Activated naive CD8-positive, alpha-beta T cell treated with anti-CD3 and anti-CD28 coated beads, Interleukin-2, amount 50 U/mL, for 24 hours (primary cell): ENCODE results near the gene CLCF1.
"Not testable (repeated sequence)": the region's sequence is repeated elsewhere in the genome, so short reads cannot be mapped to it uniquely, and the experiment has no call there.

ENCODE experiments used
- ATAC-seq: fragments of 150-1000 bp; cut with Tn5 transposase; one replicate; pipeline ENCODE4 v1.10.0; 2021
- DNase-seq: peaks from one replicate; pipeline ENCODE4 v3.0.0; 2021
- H3K27ac Mint-ChIP-seq: one replicate; pipeline ENCODE4 v1.8.0; 2021; ENCODE audit warnings: mild to moderate bottlenecking, mixed read lengths
- H3K27me3 Mint-ChIP-seq: one replicate; pipeline ENCODE4 v1.8.0; 2021; ENCODE audit warnings: mixed read lengths
- H3K36me3 Mint-ChIP-seq: one replicate; pipeline ENCODE4 v1.8.0; 2021; ENCODE audit warnings: low read depth, mixed read lengths
- H3K4me1 Mint-ChIP-seq: one replicate; pipeline ENCODE4 v1.8.0; 2021; ENCODE audit warnings: mixed read lengths
- H3K4me3 Mint-ChIP-seq: one replicate; pipeline ENCODE4 v1.8.0; 2021; ENCODE audit warnings: mild to moderate bottlenecking, moderate library complexity, mixed read lengths
- H3K9me3 Mint-ChIP-seq: one replicate; pipeline ENCODE4 v1.8.0; 2021; ENCODE audit warnings: mixed read lengths

CLCF1 gene

DNA sequence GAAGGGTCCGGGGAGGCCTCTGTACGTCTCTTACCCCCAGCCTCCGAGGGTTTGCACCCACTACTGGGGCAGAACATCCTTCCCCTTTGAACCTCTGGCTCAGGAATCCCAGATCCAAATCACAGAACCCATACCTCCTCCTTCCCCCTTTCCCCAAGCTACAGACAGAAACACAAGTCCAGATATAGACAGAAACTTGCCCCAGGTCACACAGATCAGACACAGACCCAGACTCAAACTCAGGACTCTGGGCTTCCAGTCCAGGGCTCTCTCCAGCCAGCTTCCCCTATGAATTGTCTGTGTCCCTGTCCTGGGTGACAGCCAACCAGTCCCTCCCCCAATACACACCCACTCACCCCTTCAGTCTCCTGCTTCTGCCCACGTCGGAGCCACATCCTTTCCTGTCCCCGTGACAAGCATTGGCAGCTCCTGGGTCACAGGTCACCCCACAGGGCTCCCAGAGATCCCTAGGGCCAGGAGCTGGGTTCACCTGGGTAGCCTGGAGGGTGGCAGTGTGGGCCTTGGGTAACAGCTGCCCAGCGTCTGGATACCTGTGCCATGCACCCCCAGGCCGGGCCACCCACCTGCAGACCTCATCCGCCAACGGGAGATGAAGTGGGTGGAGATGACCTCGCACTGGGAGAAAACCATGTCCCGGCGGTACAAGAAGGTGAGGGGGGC lies 31.3 kb upstream of the CLCF1 start:
- ATAC-seq (no peak), DNase-seq (peak; percentile 63)
- peak overlapping the region; percentile 87 for H3K27ac Mint-ChIP-seq
- peaks cover 27% of the 10 kb centered on the region for H3K36me3 Mint-ChIP-seq
- no peaks in the 10 kb centered on the region for H3K9me3 Mint-ChIP-seq
- H3K27me3 Mint-ChIP-seq: no peaks in the 10 kb centered on the region
- peaks cover 67% of the 10 kb centered on the region for H3K4me1 Mint-ChIP-seq
- H3K4me3 Mint-ChIP-seq: peak overlapping the region; percentile 88

DNA sequence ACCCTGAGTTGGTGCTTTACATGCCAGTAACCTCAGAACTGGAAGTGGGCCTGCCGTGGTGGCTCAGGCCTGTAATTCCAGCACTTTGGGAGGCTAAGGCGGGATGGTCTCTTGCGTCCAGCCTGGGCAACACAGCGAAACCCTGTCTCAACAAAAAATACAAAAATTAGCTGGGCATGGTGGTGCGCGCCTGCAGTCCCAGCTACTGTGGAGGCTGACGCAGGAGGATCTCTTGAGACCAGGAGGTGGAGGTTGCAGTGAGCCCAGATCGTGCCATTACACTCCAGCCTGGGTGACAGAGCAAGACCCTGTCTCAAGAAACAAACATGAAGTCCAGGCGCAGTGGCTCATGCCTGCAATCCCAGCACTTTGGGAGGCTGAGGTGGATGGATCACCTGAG lies 29.7 kb upstream of the CLCF1 start:
- ATAC-seq, DNase-seq, H3K9me3 Mint-ChIP-seq, H3K27me3 Mint-ChIP-seq: not testable (repeated sequence)
- Mint-ChIP-seq H3K27ac (peak overlapping the region; percentile 87), H3K4me1 (peaks cover 65% of the 10 kb centered on the region), H3K36me3 (peaks cover 32% of the 10 kb centered on the region), H3K4me3 (peak overlapping the region; percentile 88)

DNA sequence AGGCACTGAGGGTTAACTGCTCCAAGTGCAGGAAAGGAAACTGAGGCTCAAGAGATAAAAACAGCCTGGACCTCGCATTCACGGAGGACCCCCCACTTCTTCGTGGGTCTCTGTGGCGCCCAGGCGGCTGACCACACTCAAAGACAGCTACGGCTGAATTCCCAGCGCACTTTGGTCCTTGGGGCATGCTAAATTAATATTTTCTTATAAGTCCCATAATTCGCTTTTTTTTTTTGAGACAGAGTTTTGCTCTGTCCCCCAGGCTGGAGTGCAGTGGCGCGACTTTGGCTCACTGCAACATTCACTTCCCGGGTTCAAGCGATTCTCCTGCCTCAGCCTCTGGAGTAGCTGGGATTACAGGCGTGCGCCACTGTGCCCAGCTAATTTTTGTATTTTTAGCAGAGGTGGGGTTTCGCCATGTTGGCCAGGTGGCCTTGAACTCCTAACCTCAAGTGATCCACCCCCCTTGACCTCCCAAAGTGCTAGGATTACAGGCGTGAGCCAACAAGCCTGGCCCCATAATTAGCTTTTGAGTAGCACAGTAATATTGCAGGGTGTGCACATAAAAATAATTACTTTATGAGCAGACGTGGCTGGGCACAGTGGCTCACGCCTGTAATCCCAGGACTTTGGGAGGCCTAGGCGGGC lies 28.9 kb upstream of the CLCF1 start:
- not testable (repeated sequence) for ATAC-seq, H3K9me3 Mint-ChIP-seq, H3K27me3 Mint-ChIP-seq, DNase-seq
- H3K4me1 Mint-ChIP-seq: peaks cover 63% of the 10 kb centered on the region
- H3K27ac Mint-ChIP-seq: peak overlapping the region; percentile 87
- H3K4me3 Mint-ChIP-seq: peak overlapping the region; percentile 88
- H3K36me3 Mint-ChIP-seq: peaks cover 35% of the 10 kb centered on the region

DNA sequence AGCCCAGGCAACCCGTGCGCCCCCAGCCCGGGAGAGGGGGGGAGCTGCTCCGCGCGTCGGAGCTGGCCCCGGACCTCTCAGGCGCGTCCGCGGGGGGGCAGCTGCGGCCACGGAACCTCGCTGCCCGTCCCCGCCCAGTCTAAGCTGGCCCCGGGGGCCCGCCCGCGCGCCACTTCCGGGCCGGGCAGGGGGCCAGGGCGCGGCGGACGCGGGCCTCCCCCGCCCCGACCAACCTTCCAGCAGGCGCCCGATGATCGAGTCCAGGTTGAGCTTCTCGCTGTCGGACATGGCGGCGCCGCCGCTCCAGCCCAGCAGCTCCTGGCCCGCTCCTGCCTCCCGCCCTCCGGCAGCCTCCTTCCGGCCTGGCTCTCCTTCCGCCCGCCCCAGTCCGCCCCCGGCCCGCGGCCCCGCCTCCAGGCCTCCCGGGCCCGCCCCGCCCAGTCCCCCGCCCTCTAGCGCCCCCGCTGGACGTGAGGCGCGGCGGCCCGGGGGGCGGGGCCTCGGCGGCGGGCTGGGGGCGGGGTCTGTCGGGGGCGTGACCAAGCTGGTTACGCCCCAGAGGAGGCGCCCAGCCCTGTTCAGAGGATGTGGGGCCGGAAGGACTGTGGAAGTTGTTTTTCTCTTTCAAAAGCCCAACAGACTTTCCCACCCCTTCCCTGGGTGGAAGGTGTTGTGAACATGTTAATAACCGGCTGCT lies 28.2 kb upstream of the CLCF1 start, which contains the start of gene PPP1CA:
Gene PPP1CA, minus strand, starts transcription at position 364 of the 697 bp plus-strand sequence. Its CDS starts 76 bp downstream, at position 288.
- Mint-ChIP-seq H3K36me3 (peaks cover 32% of the 10 kb centered on the region), H3K27me3 (no peaks in the 10 kb centered on the region)
- peak; percentile 64 for ATAC-seq

DNA sequence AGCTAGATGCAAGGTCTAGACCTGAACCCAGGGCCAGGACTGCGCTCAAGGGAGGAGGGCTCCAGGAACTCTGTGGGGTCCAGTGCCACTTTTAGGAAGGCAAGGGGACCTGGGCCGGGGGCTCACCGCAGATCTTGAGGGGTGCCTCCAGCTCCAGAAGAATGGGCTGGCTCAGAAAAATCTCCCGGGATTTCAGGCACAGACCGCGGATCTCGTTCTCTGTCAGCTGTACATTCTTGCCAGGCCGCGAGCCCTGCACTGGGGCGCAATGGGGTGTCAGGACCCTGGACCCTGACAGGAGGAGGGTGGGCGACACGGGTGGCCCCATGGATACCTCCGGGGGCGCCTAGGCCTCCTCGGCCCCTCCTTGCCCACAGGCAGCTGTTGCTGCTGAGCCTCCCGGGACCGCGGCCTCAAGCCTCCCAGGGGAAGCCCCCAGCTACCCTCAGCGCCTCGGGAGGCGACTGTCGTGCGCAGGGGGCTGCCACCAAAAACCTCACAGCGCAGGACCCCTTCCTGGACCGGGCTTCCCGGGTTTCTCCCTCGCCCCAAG lies 27.6 kb upstream of the CLCF1 start:
- H3K27me3 Mint-ChIP-seq: no peaks in the 10 kb centered on the region
- ATAC-seq (peak; percentile 7), DNase-seq (peak; percentile 40)
- peaks cover 31% of the 10 kb centered on the region for H3K36me3 Mint-ChIP-seq
- no peaks in the 10 kb centered on the region for H3K9me3 Mint-ChIP-seq
- peak overlapping the region; percentile 75 for H3K27ac Mint-ChIP-seq
- H3K4me1 Mint-ChIP-seq: peaks cover 55% of the 10 kb centered on the region
- H3K4me3 Mint-ChIP-seq: peak overlapping the region; percentile 88

More for the DNA sequence above, 28.2 kb upstream of the CLCF1 start, which contains the start of gene PPP1CA:
- no peaks in the 10 kb centered on the region for H3K9me3 Mint-ChIP-seq
- peak; percentile 92 for DNase-seq
- H3K4me3 Mint-ChIP-seq: peak within 1 kb of the TSS; percentile 88
- H3K4me1 Mint-ChIP-seq: peaks cover 61% of the 10 kb centered on the region
- peak within 1 kb of the TSS; percentile 87 for H3K27ac Mint-ChIP-seq

DNA sequence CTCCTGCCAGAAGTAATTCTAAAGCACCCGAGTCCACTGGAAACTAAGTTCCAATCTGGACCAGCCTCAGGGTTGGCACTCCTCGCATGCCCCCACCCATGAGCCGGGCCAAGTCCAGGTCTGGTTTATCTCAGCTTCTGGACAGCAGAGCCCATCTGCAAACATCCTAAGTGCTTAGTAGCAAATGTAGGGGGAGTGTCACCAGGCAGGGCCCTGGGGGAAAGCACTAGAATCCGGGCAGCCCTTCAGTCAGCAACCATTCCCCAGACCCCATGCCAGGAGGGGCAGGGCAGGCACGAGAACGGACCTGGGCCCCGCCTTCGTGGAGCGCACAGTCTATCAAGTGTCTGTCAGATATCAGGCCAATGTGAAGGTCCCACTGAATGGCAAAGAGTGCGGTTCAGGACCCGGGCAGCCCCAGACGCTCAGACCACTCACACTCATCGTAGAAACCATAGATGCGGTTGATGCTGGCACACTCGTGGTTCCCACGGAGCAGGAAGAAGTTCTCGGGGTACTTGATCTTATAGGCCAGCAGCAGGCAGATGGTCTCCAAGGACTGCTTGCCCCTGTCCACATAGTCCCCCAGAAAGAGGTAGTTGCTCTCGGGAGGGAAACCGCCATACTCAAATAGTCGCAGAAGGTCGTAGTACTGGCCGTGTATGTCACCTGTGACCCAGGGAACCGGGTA lies 27.0 kb upstream of the CLCF1 start:
- peak overlapping the region; percentile 88 for H3K4me3 Mint-ChIP-seq

DNA sequence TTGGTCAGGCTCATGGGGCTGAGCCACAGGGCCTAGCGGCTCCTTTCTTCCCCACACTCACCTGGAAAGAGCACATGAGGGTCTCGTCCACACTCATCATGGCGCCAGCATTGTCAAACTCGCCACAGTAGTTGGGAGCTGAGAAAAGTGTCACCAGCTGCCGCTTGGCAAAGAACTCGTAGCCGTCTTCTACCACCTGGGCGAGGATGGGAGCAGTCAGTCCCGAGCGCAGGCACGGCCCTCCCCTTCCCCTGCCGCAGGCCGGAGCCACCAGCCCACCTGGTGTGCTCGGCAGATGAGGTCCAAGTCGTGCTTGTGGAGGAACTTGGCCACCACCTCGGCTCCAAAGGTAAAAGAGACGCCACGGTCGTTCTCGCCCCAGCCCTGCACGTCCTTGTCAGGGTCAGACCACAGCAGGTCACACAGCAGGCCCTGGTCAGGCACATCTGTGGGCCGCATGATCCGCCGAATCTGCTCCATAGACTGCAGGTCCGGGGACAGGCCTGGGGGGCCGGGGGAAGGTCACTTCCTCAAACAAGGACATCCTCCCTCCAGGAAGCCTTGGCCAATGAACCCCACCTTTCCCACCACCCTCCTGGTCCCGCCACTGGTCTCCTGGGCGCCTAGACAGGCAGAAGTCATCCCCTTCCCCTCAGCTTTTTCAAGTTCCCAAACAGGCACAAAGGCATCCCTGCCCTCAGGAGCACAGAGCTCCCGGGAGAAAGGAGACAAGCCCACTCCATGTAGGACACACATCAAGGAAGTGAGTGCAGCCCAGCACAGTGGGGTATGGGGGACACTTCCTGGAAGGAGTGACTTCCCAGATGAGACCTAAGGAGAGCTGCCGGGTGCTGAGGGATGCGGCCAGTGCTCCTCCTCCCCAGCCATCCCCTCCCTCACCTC lies 25.5 kb upstream of the CLCF1 start:
- Mint-ChIP-seq H3K9me3 (no peaks in the 10 kb centered on the region), H3K36me3 (peaks cover 30% of the 10 kb centered on the region), H3K4me3 (peak overlapping the region; percentile 4), H3K27me3 (no peaks in the 10 kb centered on the region), H3K27ac (peak overlapping the region; percentile 42), H3K4me1 (peaks cover 44% of the 10 kb centered on the region)
- DNase-seq (no peak), ATAC-seq (no peak)

More for the DNA sequence above, 27.0 kb upstream of the CLCF1 start:
- no peak for ATAC-seq
- Mint-ChIP-seq H3K27me3 (no peaks in the 10 kb centered on the region), H3K27ac (peak overlapping the region; percentile 75), H3K9me3 (no peaks in the 10 kb centered on the region), H3K4me1 (peaks cover 50% of the 10 kb centered on the region), H3K36me3 (peaks cover 30% of the 10 kb centered on the region)
- no peak for DNase-seq

DNA sequence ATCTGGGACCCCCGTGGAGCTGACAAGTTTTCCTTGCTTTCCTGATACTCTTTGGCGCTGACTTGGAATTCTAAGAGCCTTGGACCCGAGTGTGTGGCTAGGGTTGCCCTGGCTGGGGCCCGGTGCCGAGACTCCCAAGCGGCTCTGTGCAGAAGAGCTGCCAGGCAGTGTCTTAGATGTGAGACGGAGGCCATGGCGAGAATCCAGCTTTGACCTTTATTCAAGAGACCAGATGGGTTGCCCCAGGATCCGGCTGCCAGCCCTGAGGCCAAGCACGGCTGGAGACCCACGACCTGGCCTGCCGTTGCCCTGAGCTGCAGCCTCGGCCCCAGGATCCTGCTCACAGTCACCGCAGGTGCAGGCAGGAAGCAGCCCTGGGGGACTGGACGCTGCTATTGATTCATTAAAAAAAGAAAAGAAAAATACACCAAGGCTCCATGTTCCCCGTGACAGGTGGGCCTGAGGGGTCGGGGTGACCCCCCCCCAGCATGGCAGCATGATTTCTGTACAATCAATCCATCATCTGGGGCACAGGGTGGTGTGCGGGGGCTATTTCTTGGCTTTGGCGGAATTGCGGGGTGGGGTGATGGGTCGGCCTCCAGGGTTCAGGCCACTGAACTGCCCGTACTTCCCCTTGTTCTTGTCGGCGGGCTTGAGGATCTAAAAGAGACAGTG lies 24.7 kb upstream of the CLCF1 start:
- no peaks in the 10 kb centered on the region for H3K9me3 Mint-ChIP-seq
- H3K36me3 Mint-ChIP-seq: peaks cover 33% of the 10 kb centered on the region
- H3K27me3 Mint-ChIP-seq: no peaks in the 10 kb centered on the region
- no peak overlapping the region for H3K4me3 Mint-ChIP-seq
- H3K27ac Mint-ChIP-seq: peak overlapping the region; percentile 35
- DNase-seq (no peak), ATAC-seq (no peak)
- H3K4me1 Mint-ChIP-seq: peaks cover 44% of the 10 kb centered on the region

DNA sequence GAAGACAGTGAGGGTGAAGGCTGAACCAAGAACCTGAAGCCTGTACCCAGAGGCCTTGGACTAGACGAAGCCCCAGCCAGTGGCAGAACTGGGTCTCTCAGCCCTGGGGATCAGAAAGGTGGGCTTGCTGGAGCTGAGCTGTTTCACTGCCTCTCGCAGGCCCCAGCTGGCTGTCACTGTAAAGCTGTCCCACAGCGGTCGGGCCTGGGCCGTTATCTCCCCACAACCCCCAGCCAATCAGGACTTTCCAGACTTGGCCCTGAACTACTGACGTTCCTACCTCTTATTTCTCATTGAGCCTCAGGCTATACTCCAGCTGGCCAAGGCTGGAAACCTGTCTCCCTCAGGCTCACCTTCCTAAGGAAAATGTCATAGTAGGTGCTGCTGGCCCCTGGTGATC lies 24.1 kb upstream of the CLCF1 start:
- ATAC-seq: no peak
- H3K9me3 Mint-ChIP-seq: no peaks in the 10 kb centered on the region
- H3K4me1 Mint-ChIP-seq: peaks cover 46% of the 10 kb centered on the region
- peaks cover 35% of the 10 kb centered on the region for H3K36me3 Mint-ChIP-seq
- peak overlapping the region; percentile 35 for H3K27ac Mint-ChIP-seq
- H3K27me3 Mint-ChIP-seq: no peaks in the 10 kb centered on the region
- no peak for DNase-seq
- H3K4me3 Mint-ChIP-seq: no peak overlapping the region

DNA sequence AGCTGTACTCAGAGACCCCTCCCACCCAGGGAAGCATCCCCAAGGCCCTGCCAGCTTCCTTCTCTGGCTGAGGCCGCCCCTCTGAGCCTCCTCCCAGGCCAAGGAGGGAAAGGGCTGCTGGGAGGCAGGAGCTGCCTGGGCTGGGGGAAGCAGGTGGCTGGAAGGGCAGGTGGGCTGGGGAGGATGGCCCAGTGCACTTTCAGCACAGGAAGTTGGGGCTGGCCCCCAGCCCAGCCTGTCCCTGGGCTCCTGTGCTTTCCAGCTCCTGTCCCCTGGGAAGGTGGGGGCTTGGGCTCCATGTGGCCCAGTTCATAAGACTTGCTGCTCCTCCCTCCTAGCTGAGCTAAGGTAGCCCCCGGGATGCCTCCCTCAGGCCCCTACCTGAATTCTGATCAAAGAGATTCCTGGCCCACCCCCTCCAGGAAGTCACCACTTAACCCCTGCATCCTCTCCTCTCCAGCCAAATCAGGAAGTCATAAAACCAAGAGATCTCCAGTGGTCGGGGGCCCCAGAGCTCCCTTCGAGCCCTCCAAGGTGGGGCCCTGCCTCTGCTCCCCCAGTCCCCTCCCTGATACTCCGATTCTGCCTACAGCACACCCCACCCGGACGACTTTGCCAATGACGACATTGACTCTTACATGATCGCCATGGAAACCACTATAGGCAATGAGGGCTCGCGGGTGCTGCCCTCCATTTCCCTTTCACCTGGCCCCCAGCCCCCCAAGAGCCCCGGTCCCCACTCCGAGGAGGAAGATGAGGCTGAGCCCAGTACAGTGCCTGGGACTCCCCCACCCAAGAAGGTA lies 23.4 kb upstream of the CLCF1 start:
- ATAC-seq: no peak
- Mint-ChIP-seq H3K36me3 (peaks cover 35% of the 10 kb centered on the region), H3K4me3 (no peak overlapping the region), H3K9me3 (no peaks in the 10 kb centered on the region), H3K27me3 (no peaks in the 10 kb centered on the region), H3K27ac (peak overlapping the region; percentile 73), H3K4me1 (peaks cover 46% of the 10 kb centered on the region)
- DNase-seq: no peak

DNA sequence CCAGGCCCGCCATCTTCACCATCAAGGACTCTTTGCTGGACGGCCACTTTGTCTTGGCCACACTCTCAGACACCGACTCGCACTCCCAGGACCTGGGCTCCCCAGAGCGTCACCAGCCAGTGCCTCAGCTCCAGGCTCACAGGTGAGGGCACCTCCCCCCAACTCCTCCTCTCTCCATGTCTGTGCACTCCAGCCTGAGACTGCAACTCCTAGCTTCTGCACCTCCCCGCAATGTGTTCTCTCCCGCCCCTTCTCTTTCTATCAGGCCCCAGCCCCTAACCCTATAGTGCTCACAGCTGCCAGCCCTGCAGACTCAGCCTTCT lies 22.8 kb upstream of the CLCF1 start:
- ATAC-seq (no peak), DNase-seq (no peak)
- Mint-ChIP-seq H3K27ac (no peak overlapping the region), H3K4me1 (peaks cover 50% of the 10 kb centered on the region), H3K36me3 (peaks cover 35% of the 10 kb centered on the region), H3K27me3 (no peaks in the 10 kb centered on the region), H3K9me3 (no peaks in the 10 kb centered on the region), H3K4me3 (no peak overlapping the region)

DNA sequence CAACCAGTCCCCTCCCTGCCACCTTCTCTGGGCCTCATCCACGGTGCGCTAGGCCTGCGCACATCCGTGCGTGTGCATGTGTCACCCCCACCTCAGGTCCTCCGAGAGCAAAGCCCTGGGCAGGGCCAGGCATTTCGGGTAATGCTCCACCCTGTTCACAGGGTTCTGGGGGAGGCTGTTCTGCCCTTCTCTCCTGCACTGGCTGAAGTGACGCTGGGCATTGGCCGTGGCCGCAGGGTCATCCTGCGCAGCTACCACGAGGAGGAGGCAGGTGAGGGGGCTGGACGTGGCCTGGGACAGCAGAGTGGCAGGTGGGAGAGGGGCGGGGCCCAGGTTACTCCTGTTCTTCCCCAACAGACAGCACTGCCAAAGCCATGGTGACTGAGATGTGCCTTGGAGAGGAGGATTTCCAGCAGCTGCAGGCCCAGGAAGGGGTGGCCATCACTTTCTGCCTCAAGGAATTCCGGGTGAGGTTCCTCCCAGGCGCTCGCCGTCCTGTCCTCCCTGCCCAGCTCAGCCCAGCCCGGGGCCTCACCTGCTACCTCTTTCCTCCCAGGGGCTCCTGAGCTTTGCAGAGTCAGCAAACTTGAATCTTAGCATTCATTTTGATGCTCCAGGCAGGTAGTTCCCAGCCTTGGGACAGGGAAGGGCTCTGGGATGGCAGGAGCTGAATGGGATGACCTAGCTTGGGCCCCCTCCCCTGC lies 22.3 kb upstream of the CLCF1 start:
- Mint-ChIP-seq H3K4me3 (no peak overlapping the region), H3K27ac (no peak overlapping the region), H3K9me3 (no peaks in the 10 kb centered on the region), H3K36me3 (peaks cover 34% of the 10 kb centered on the region), H3K4me1 (peaks cover 55% of the 10 kb centered on the region), H3K27me3 (no peaks in the 10 kb centered on the region)
- no peak for ATAC-seq
- no peak for DNase-seq
